ENCODE results near the gene HDAC4.

Gene HDAC4

GRCh38 chr2:239255218-239255617 lies 145.6 kb downstream of the HDAC4 start:
- Histone ChIP-seq H3K9me2 (replicated peaks; ENCODE audit: insufficient read depth, low read length) (no peaks in the 10 kb centered on the region), H3K9ac (ENCODE audit: low read length) (no peak overlapping the region), H3K27me3 (ENCODE audit: low read length) (no peaks in the 10 kb centered on the region), H3K27ac (ENCODE audit: low read depth, low read length) (no peak overlapping the region), H3K36me3 (ENCODE audit: low read length) (no peaks in the 10 kb centered on the region), H3F3A (ENCODE audit: insufficient read depth) (0 out of 2 replicates have a peak, but pooled peaks cover 3% of the 10 kb centered on the region), H3K4me3 (ENCODE audit: insufficient read depth, low read length, poor library complexity, severe bottlenecking) (no peak overlapping the region), H2AFZ (ENCODE audit: low read depth, low read length, severe bottlenecking) (no peak overlapping the region), H3K9me3 (ENCODE audit: insufficient read depth, low read length) (no peaks in the 10 kb centered on the region), H4K20me1 (ENCODE audit: low read depth, low read length) (no peaks in the 10 kb centered on the region; the same call in 1 of the 2 replicates), H3K79me2 (ENCODE audit: insufficient read depth, low read length) (no peaks in the 10 kb centered on the region), H3K4me2 (ENCODE audit: low read depth, low read length, poor library complexity, severe bottlenecking) (no peak overlapping the region)
- TF ChIP-seq EZH2phosphoT487 (conservative IDR thresholded peaks at IDR 0.05; ENCODE audit: low read length) (no peak), CTCF (IDR thresholded peaks at IDR 0.05; ENCODE audit: insufficient read depth, low read length, poor library complexity, severe bottlenecking) (no peak)

- Histone ChIP-seq H3K79me2 (ENCODE audit: insufficient read depth, low read length) (no peaks in the 10 kb centered on the region), H3K9me3 (ENCODE audit: insufficient read depth, low read length) (no peaks in the 10 kb centered on the region), H3K36me3 (ENCODE audit: low read length) (no peaks in the 10 kb centered on the region), H3K4me2 (ENCODE audit: low read depth, low read length, poor library complexity, severe bottlenecking) (no peak overlapping the region), H3F3A (ENCODE audit: insufficient read depth) (0 out of 2 replicates have a peak, but pooled peaks cover 3% of the 10 kb centered on the region), H3K27me3 (ENCODE audit: low read length) (no peaks in the 10 kb centered on the region), H3K9ac (ENCODE audit: low read length) (no peak overlapping the region), H2AFZ (ENCODE audit: low read depth, low read length, severe bottlenecking) (no peak overlapping the region), H3K27ac (ENCODE audit: low read depth, low read length) (no peak overlapping the region), H3K9me2 (replicated peaks; ENCODE audit: insufficient read depth, low read length) (no peaks in the 10 kb centered on the region), H4K20me1 (ENCODE audit: low read depth, low read length) (no peaks in the 10 kb centered on the region; the same call in 1 of the 2 replicates), H3K4me3 (ENCODE audit: insufficient read depth, low read length, poor library complexity, severe bottlenecking) (no peak overlapping the region)
- no peak for TF ChIP-seq CTCF (IDR thresholded peaks at IDR 0.05; ENCODE audit: insufficient read depth, low read length, poor library complexity, severe bottlenecking)
- no peak for TF ChIP-seq EZH2phosphoT487 (conservative IDR thresholded peaks at IDR 0.05; ENCODE audit: low read length)
Measured at GRCh38 chr2:239253701-239254436, 147.0 kb downstream of the HDAC4 start.

GRCh38 chr2:239253264-239253663 lies 147.6 kb downstream of the HDAC4 start:
- Histone ChIP-seq H3K9me3 (ENCODE audit: insufficient read depth, low read length) (no peaks in the 10 kb centered on the region), H3K79me2 (ENCODE audit: insufficient read depth, low read length) (no peaks in the 10 kb centered on the region), H2AFZ (ENCODE audit: low read depth, low read length, severe bottlenecking) (no peak overlapping the region), H3K9me2 (replicated peaks; ENCODE audit: insufficient read depth, low read length) (no peaks in the 10 kb centered on the region), H3K9ac (ENCODE audit: low read length) (no peak overlapping the region), H3K4me2 (ENCODE audit: low read depth, low read length, poor library complexity, severe bottlenecking) (no peak overlapping the region), H3K36me3 (ENCODE audit: low read length) (no peaks in the 10 kb centered on the region), H3K27me3 (ENCODE audit: low read length) (no peaks in the 10 kb centered on the region), H3K4me3 (ENCODE audit: insufficient read depth, low read length, poor library complexity, severe bottlenecking) (no peak overlapping the region), H3K27ac (ENCODE audit: low read depth, low read length) (no peak overlapping the region), H3F3A (ENCODE audit: insufficient read depth) (0 out of 2 replicates have a peak, but pooled peaks cover 3% of the 10 kb centered on the region), H4K20me1 (ENCODE audit: low read depth, low read length) (no peaks in the 10 kb centered on the region; the same call in 1 of the 2 replicates)
- TF ChIP-seq CTCF (IDR thresholded peaks at IDR 0.05; ENCODE audit: insufficient read depth, low read length, poor library complexity, severe bottlenecking) (no peak), EZH2phosphoT487 (conservative IDR thresholded peaks at IDR 0.05; ENCODE audit: low read length) (no peak)
